OCI-LY3 (cell line): ENCODE results near the gene ABHD12.

Source experiments
- CTCF ChIP-seq: fragments of 200-600, 300-600 bp; sonication (generic); IDR thresholded peaks from 2 replicates; pipeline ENCODE4 v1.5.1; 2014; ENCODE audit warnings: antibody characterized with exemption, low read length, low read depth
- EZH2phosphoT487 ChIP-seq: fragments of 200-600 bp; shearing (Covaris generic); IDR thresholded peaks from 2 replicates; pipeline ENCODE4 v1.6.1; 2018; ENCODE audit warnings: antibody characterized with exemption, mixed run types, low read depth

GRCh38 chr20:25269057-25269832, 121.4 kb downstream of the ABHD12 start:
- no peak for TF ChIP-seq CTCF
- no peak for TF ChIP-seq EZH2phosphoT487
